GM21529 (cell line): Measurements from ENCODE around the gene DSCAM.

Experiments used
- ATAC-seq: cut with Tn5 transposase; IDR thresholded peaks from one replicate; pipeline ENCODE4 v1.9.1; 2021; ENCODE audit not compliant: unreplicated experiment

DSCAM gene

GRCh38 chr21:40562242-40563002 is 284.5 kb downstream of the DSCAM start:
- no peak for ATAC-seq

GRCh38 chr21:40556442-40556968 is 290.5 kb downstream of the DSCAM start:
- ATAC-seq: no peak

- no peak for ATAC-seq
Measured at GRCh38 chr21:40555021-40555528, 291.9 kb downstream of the DSCAM start.

DNA sequence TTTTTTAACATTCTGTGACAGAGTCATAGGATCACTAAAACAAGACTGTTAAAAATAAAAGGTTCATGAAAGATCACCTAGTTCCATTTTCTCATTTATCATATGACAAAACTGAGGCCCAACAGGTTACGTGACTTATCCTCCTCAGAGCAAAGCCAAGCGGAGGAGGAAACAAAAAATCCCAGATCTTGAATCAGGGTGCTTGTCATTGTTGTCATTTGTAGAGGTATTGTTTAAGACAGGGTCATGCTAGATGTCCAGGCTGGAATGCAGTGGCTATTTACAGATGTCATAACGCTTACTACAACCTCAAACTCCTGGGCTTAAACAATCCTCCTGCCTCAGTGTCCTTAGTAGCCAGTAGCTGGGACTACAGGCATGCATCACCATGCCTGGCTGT is 293.2 kb downstream of the DSCAM start:
- ATAC-seq: no peak

GRCh38 chr21:40547906-40548513 is 298.9 kb downstream of the DSCAM start:
- no peak for ATAC-seq

DNA sequence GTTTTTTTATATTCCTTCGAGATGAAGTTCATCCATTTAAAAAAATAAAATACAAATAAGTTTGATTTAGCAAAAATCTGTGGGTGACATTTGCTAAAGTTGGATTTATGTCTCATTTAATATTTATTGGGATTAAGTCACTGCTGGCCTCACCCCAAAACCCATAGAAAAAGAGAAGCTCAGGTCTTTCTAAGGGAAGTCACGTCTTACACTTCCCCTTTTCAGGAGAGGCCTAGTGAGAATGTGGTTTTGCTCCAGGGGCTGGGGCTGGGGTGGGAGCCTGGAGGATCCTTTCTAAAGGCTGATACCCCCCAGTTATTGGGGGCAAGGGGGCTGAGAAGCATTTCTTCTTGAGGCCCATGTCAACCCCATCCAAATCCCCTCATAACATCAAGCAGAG is 300.3 kb downstream of the DSCAM start:
- no peak for ATAC-seq

DNA sequence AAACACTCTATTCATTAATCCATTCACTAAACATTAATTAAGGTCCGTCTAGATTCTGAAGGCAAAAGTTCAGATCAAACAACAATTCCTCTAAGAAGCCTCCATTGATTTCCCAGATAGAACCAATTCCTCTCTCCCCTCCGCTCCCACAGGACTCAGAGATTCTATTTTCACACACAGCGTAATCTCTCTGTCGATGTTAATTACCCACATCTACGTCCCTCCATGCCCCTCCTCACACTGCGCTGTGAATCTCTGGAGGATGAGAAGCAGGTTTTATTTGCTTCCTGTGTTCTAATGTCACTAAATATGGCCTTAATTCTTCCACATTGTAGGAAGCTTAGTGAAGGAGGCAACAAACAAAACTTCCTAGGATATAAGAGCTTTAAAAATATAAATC is 306.7 kb downstream of the DSCAM start:
- no peak for ATAC-seq

- ATAC-seq: no peak
Measured at GRCh38 chr21:40534886-40535285, 312.1 kb downstream of the DSCAM start.

DNA sequence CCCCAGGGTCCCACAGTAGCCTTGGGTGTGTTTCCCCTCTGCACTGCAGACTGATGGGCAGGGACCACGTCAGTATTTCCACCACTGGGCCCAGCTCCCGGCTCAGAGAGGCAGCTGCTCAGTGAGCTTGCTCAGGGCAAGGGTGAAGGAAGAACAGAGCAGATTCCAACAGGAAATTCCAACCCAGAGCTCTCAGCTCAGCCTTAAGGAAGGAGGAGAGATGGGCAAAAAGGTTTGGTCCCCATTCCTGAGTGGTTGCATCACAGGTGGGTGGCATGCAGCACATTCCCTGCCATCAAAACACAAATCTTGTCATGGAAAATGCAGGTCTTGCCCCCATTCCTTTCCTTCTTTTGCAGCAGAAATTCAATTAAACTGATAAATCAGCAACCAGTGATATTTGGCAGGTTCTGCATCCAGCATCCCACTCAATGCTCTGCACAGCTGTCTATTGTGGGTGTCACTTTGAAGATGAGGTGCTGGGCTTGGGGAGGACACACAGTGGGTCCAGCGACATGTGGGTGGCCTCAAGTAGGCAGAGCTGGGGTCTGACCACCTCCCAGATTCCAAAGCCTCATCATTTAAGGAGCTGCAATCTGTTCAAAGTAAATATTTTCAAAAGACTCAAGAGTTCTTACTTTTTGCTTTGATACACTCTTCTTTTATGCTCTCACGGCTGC is 315.4 kb downstream of the DSCAM start:
- no peak for ATAC-seq

GRCh38 chr21:40531016-40531415 is 315.9 kb downstream of the DSCAM start:
- no peak for ATAC-seq

- no peak for ATAC-seq
Measured at GRCh38 chr21:40517646-40518045, 329.3 kb downstream of the DSCAM start.

- ATAC-seq: no peak
Measured at GRCh38 chr21:40516335-40516734, 330.6 kb downstream of the DSCAM start.

GRCh38 chr21:40512590-40512989 is 334.4 kb downstream of the DSCAM start:
- no peak for ATAC-seq

DNA sequence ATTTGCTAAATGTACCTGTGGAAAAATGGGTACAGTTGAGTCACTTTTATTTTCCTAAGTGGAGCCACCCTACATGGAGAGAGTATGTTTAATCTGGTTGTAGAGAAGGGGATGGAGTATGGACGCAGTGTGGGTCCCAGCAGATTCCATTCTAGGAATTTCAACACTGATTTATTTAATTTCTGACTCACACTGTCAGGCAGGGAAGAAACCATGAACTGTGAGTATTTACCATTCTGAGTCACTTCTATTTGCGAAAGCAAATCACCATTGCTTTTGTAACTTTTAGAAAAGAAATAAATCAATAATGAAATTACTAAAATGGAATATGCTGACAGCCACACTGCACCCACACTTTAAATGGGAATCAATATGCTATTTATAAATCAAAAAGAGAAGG is 339.0 kb downstream of the DSCAM start:
- no peak for ATAC-seq

GRCh38 chr21:40505681-40506080 is 341.3 kb downstream of the DSCAM start:
- no peak for ATAC-seq

- no peak for ATAC-seq
Measured at GRCh38 chr21:40505244-40505643, 341.7 kb downstream of the DSCAM start.

- ATAC-seq: no peak
Measured at GRCh38 chr21:40504825-40505224, 342.1 kb downstream of the DSCAM start.

GRCh38 chr21:40496116-40496515 is 350.8 kb downstream of the DSCAM start:
- ATAC-seq: no peak

DNA sequence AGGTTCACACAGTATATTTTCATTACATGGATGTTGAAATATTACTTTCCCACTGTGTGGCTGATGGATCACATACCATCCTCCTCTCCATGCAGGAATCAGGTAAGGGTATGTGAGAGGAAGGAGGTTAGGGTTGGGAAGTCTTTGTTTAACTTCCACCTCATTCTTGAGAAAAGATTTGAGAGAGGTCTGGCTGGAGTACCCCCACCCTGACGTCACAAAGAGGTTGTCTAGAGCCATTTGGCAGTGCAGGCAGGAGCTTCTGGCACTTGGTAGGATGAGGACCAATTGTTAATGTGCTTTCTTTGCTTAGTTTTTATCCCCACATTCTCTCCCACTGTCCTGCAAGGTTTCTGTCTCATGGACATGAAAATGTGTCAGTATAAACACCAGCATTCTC is 356.6 kb downstream of the DSCAM start:
- no peak for ATAC-seq

DNA sequence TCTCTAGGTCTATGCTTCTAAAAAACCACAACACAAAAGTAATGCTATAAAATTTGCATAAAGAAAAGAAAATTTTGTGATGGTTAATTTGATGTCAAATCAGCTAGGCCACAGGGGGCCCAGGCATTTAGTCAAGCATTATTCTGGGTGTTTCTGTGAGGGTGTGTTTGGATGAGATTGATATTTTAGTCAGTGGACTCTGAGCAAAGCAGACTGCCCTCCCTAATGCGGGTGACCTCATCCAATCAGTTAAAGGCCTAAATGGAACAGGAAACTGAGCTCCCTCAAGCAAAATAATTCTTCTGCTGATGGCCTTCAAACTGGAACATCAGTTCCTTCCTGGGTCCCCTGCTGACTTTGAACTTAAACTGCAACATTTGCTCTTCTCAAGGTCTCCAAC is 358.0 kb downstream of the DSCAM start:
- ATAC-seq: no peak

GRCh38 chr21:40481764-40482163 is 365.2 kb downstream of the DSCAM start:
- ATAC-seq: no peak

- ATAC-seq: no peak
Measured at GRCh38 chr21:40474513-40474912, 372.4 kb downstream of the DSCAM start.
